Activated CD4-positive, alpha-beta memory T cell treated with anti-CD3 and anti-CD28 coated beads for 36 hours (primary cell): ENCODE data around the gene CD274. TPM values are rescaled to one million over a fixed set of nuclear protein-coding genes. Genes with fewer than 3 reads are reported as not detected.

Experiments
- CTCF ChIA-PET: fragments of 350-600 bp; sonication (Branson Sonifier 250); formaldehyde crosslinking; loops from one replicate; lab custom pipeline; 2021; ENCODE audit warnings: antibody characterized with exemption, inconsistent platforms; lab: Charles Lee
- POLR2A ChIA-PET: fragments of 350-600 bp; sonication (Branson Sonifier 250); formaldehyde crosslinking; loops from one replicate; lab custom pipeline; 2021; ENCODE audit warnings: antibody characterized with exemption; lab: Charles Lee
- DNase-seq: peaks from one replicate; pipeline ENCODE4 v3.0.0-alpha.2; 2020
- H3K27ac Mint-ChIP-seq: one replicate; pipeline ENCODE4 v1.8.0; 2021; ENCODE audit warnings: mixed read lengths
- H3K27me3 Mint-ChIP-seq: one replicate; pipeline ENCODE4 v1.8.0; 2021; ENCODE audit warnings: mixed read lengths
- H3K36me3 Mint-ChIP-seq: one replicate; pipeline ENCODE4 v1.8.0; 2021; ENCODE audit warnings: mixed read lengths
- H3K4me1 Mint-ChIP-seq: one replicate; pipeline ENCODE4 v1.8.0; 2021; ENCODE audit warnings: low read depth, mixed read lengths
- H3K4me3 Mint-ChIP-seq: one replicate; pipeline ENCODE4 v1.8.0; 2021; ENCODE audit warnings: mild to moderate bottlenecking, mixed read lengths
- H3K9me3 Mint-ChIP-seq: one replicate; pipeline ENCODE4 v1.8.0; 2021; ENCODE audit warnings: mixed read lengths
- intact Hi-C: fragments of 100-400 bp; cut with micrococcal nuclease; formaldehyde crosslinking; loops from one replicate; pipeline ENCODE4 v1.15.1; 2023
- total RNA-seq, 2 experiments: library from RNA; stranded (reverse); gene quantifications; one replicate each; pipeline ENCODE4 v1.2.3, GENCODE V29; 2021

The CD274 gene
- total RNA-seq, 2 experiments from 2014 or later, result 28.3 to 32.4 TPM

- intact Hi-C loops, result no loop called here
- Mint-ChIP-seq H3K4me1 (peaks cover 11% of the 10 kb centered on the region), H3K27me3 (no peaks in the 10 kb centered on the region), H3K9me3 (peaks cover 16% of the 10 kb centered on the region), H3K27ac (no peak overlapping the region), H3K36me3 (peaks cover 9% of the 10 kb centered on the region), H3K4me3 (no peak overlapping the region)
- CTCF ChIA-PET, result no interaction called here
- POLR2A ChIA-PET, result no interaction called here
- no peak for DNase-seq
Measured at GRCh38 chr9:5500441-5501235, 50.3 kb downstream of the CD274 start.

GRCh38 chr9:5502553-5502952 is 52.2 kb downstream of the CD274 start:
- Mint-ChIP-seq H3K27me3 (no peaks in the 10 kb centered on the region), H3K36me3 (peaks cover 9% of the 10 kb centered on the region), H3K27ac (no peak overlapping the region), H3K4me3 (no peak overlapping the region), H3K4me1 (peaks cover 11% of the 10 kb centered on the region), H3K9me3 (peaks cover 20% of the 10 kb centered on the region)
- POLR2A ChIA-PET, result no interaction called here
- intact Hi-C loops, result no loop called here
- DNase-seq, result no peak
- CTCF ChIA-PET, result no interaction called here

- intact Hi-C loops, result no loop called here
- DNase-seq, result no peak
- peak overlapping the region; percentile 33 for H3K27ac Mint-ChIP-seq
- no peaks in the 10 kb centered on the region for H3K27me3 Mint-ChIP-seq
- ChIA-PET POLR2A (interaction anchor here (1.6 to 1.9 kb wide), 4 partner anchors 9 to 72 kb away, joined by 5 to 13 read pairs (median 7); partner anchors contain the start of gene PLGRKT), CTCF (interaction anchor here (0.6 to 1.6 kb wide), 5 partner anchors 11 to 80 kb away, joined by 3 to 6 read pairs (median 3); partner anchors contain the start of gene CD274)
- peaks cover 60% of the 10 kb centered on the region for H3K4me1 Mint-ChIP-seq
- H3K9me3 Mint-ChIP-seq, result peaks cover 8% of the 10 kb centered on the region
- no peak overlapping the region for H3K4me3 Mint-ChIP-seq
- H3K36me3 Mint-ChIP-seq, result peaks cover 2% of the 10 kb centered on the region
Measured at GRCh38 chr9:5509573-5509972, 59.2 kb downstream of the CD274 start.

GRCh38 chr9:5510360-5510931 is 60.1 kb downstream of the CD274 start, which contains the start of gene PDCD1LG2:
TSS of gene PDCD1LG2 (plus strand) at chr9:5510531. CDS start at chr9:5522547, 12,016 bp downstream.
- Mint-ChIP-seq H3K27ac (peak within 1 kb of the TSS; percentile 90), H3K36me3 (no peaks in the 10 kb centered on the region), H3K9me3 (peaks cover 4% of the 10 kb centered on the region), H3K4me3 (peak within 1 kb of the TSS; percentile 73), H3K27me3 (no peaks in the 10 kb centered on the region), H3K4me1 (peaks cover 51% of the 10 kb centered on the region)
- ChIA-PET POLR2A (interaction anchor here (0.9 to 1.9 kb wide), 10 partner anchors 8 to 77 kb away, joined by 3 to 13 read pairs (median 4); partner anchors contain the start of genes CD274 and PLGRKT), CTCF (interaction anchor here (0.6 to 1.6 kb wide), 6 partner anchors 11 to 90 kb away, joined by 3 to 6 read pairs (median 3); partner anchors contain the start of gene CD274)
- peak; percentile 82 for DNase-seq
- intact Hi-C loops, result loop anchor here (1.0 kb wide), 8 partner anchors 8 to 77 kb away; partner anchors contain the start of gene PLGRKT

GRCh38 chr9:5510989-5511388 is 60.6 kb downstream of the CD274 start:
- Mint-ChIP-seq H3K27ac (peak overlapping the region; percentile 90), H3K36me3 (no peaks in the 10 kb centered on the region), H3K4me3 (peak overlapping the region; percentile 73), H3K9me3 (peaks cover 4% of the 10 kb centered on the region), H3K4me1 (peaks cover 51% of the 10 kb centered on the region), H3K27me3 (no peaks in the 10 kb centered on the region)
- ChIA-PET CTCF (interaction anchor here (0.8 to 1.6 kb wide), 5 partner anchors 22 to 90 kb away, joined by 3 to 6 read pairs (median 4); partner anchors contain the start of gene CD274), POLR2A (interaction anchor here (0.9 to 1.9 kb wide), 10 partner anchors 8 to 76 kb away, joined by 3 to 13 read pairs (median 4); partner anchors contain the start of genes CD274 and PLGRKT)
- intact Hi-C loops, result loop anchor here (1.0 kb wide), 8 partner anchors 7 to 76 kb away; partner anchors contain the start of gene PLGRKT
- DNase-seq, result no peak

GRCh38 chr9:5511476-5511875 is 61.1 kb downstream of the CD274 start:
- ChIA-PET CTCF (interaction anchor here (0.8 kb wide), 2 partner anchors 21 to 75 kb away, joined by 3 to 4 read pairs; no protein-coding TSS in a partner anchor), POLR2A (interaction anchor here (0.7 to 1.9 kb wide), 6 partner anchors 13 to 272 kb away, joined by 3 to 13 read pairs (median 4); partner anchors contain the start of gene PLGRKT)
- Mint-ChIP-seq H3K9me3 (peaks cover 4% of the 10 kb centered on the region), H3K4me3 (peak overlapping the region; percentile 42), H3K36me3 (no peaks in the 10 kb centered on the region), H3K4me1 (peaks cover 51% of the 10 kb centered on the region), H3K27ac (peak overlapping the region; percentile 46), H3K27me3 (no peaks in the 10 kb centered on the region)
- intact Hi-C loops, result no loop called here
- DNase-seq, result no peak

GRCh38 chr9:5511935-5512580 is 61.7 kb downstream of the CD274 start:
- peak overlapping the region; percentile 42 for H3K4me3 Mint-ChIP-seq
- ChIA-PET POLR2A (interaction anchor here (0.7 kb wide), 1 partner anchor 273 kb away, joined by 3 read pairs; no protein-coding TSS in a partner anchor), CTCF (interaction anchor here (0.8 kb wide), 1 partner anchor 21 kb away, joined by 3 read pairs; no protein-coding TSS in a partner anchor)
- H3K27me3 Mint-ChIP-seq, result no peaks in the 10 kb centered on the region
- H3K36me3 Mint-ChIP-seq, result no peaks in the 10 kb centered on the region
- H3K9me3 Mint-ChIP-seq, result peaks cover 1% of the 10 kb centered on the region
- no peak for DNase-seq
- H3K4me1 Mint-ChIP-seq, result peaks cover 54% of the 10 kb centered on the region
- intact Hi-C loops, result no loop called here
- no peak overlapping the region for H3K27ac Mint-ChIP-seq

GRCh38 chr9:5512658-5513452 is 62.5 kb downstream of the CD274 start:
- peaks cover 60% of the 10 kb centered on the region for H3K4me1 Mint-ChIP-seq

GRCh38 chr9:5513966-5514616 is 63.7 kb downstream of the CD274 start:
- peaks cover 63% of the 10 kb centered on the region for H3K4me1 Mint-ChIP-seq
- ChIA-PET POLR2A (no interaction called here), CTCF (no interaction called here)
- H3K27ac Mint-ChIP-seq, result no peak overlapping the region
- no peak for DNase-seq
- H3K4me3 Mint-ChIP-seq, result no peak overlapping the region
- H3K9me3 Mint-ChIP-seq, result no peaks in the 10 kb centered on the region
- H3K27me3 Mint-ChIP-seq, result no peaks in the 10 kb centered on the region
- intact Hi-C loops, result no loop called here
- H3K36me3 Mint-ChIP-seq, result no peaks in the 10 kb centered on the region

More at GRCh38 chr9:5512658-5513452, 62.5 kb downstream of the CD274 start:
- ChIA-PET POLR2A (no interaction called here), CTCF (interaction anchor here (1.0 kb wide), 1 partner anchor 19 kb away, joined by 4 read pairs; no protein-coding TSS in a partner anchor)
- H3K9me3 Mint-ChIP-seq, result no peaks in the 10 kb centered on the region
- H3K27ac Mint-ChIP-seq, result no peak overlapping the region
- H3K36me3 Mint-ChIP-seq, result no peaks in the 10 kb centered on the region
- intact Hi-C loops, result no loop called here
- H3K4me3 Mint-ChIP-seq, result no peak overlapping the region
- DNase-seq, result no peak
- no peaks in the 10 kb centered on the region for H3K27me3 Mint-ChIP-seq

GRCh38 chr9:5514617-5515260 is 64.4 kb downstream of the CD274 start:
- peaks cover 63% of the 10 kb centered on the region for H3K4me1 Mint-ChIP-seq
- H3K27ac Mint-ChIP-seq, result no peak overlapping the region
- intact Hi-C loops, result no loop called here
- POLR2A ChIA-PET, result no interaction called here
- no peaks in the 10 kb centered on the region for H3K27me3 Mint-ChIP-seq
- DNase-seq, result no peak
- H3K36me3 Mint-ChIP-seq, result no peaks in the 10 kb centered on the region
- H3K9me3 Mint-ChIP-seq, result no peaks in the 10 kb centered on the region
- CTCF ChIA-PET, result no interaction called here
- no peak overlapping the region for H3K4me3 Mint-ChIP-seq
